ENCODE measurements around the gene RNF151. TPM values are rescaled to one million over a fixed set of nuclear protein-coding genes. Genes with fewer than 3 reads are reported as not detected.
A peak's percentile ranks its signal among the peaks of the same experiment; 100 is the strongest.

The RNF151 gene
- polyA plus RNA-seq, 1 donor from 2014 or later: not detected

- no peaks in the 10 kb centered on the region for H3K27me3 ChIP-seq (ENCODE audit: insufficient read depth, low read depth, low read length)
- peak overlapping the region; percentile 87 for H3K4me3 ChIP-seq (ENCODE audit: low read length)
- H3F3A ChIP-seq (ENCODE audit: insufficient read depth, low read length, poor library complexity, severe bottlenecking): no peaks in the 10 kb centered on the region
- no peak overlapping the region for H2AFZ ChIP-seq (ENCODE audit: low read depth, low read length)
- no peak for TF ChIP-seq RAD21 (conservative IDR thresholded peaks at IDR 0.05)
- no peak for TF ChIP-seq REST (IDR thresholded peaks at IDR 0.05; ENCODE audit: borderline replicate concordance)
- TF ChIP-seq CTCF (IDR thresholded peaks at IDR 0.05; ENCODE audit: poor library complexity, severe bottlenecking): no peak
- TF ChIP-seq POLR2AphosphoS5 (IDR thresholded peaks at IDR 0.05): no peak
- no peak for TF ChIP-seq MXI1 (conservative IDR thresholded peaks at IDR 0.05; ENCODE audit: poor library complexity, severe bottlenecking)
- TF ChIP-seq SMC3 (conservative IDR thresholded peaks at IDR 0.05; ENCODE audit: poor library complexity): no peak
- TF ChIP-seq EZH2 (IDR thresholded peaks at IDR 0.05; ENCODE audit: borderline replicate concordance, insufficient read depth, low read length, poor library complexity, severe bottlenecking): no peak
- no peak for TF ChIP-seq EP300 (conservative IDR thresholded peaks at IDR 0.05; ENCODE audit: poor library complexity, severe bottlenecking)
- no peak for TF ChIP-seq TAF1 (IDR thresholded peaks at IDR 0.05; ENCODE audit: low read depth)
- H3K27ac ChIP-seq (ENCODE audit: low read length): peak overlapping the region; percentile 19
- H3K4me2 ChIP-seq (ENCODE audit: low read length): peak overlapping the region; percentile 34
- no peaks in the 10 kb centered on the region for H3K9me3 ChIP-seq (ENCODE audit: low read length)
- H3K9me2 ChIP-seq (ENCODE audit: insufficient read depth, low read length): no peaks in the 10 kb centered on the region
- peaks cover 46% of the 10 kb centered on the region for H3K79me2 ChIP-seq (replicated peaks; ENCODE audit: insufficient read depth, low read length)
- peak overlapping the region; percentile 75 for H3K9ac ChIP-seq (ENCODE audit: low read length)
- H3K36me3 ChIP-seq (ENCODE audit: insufficient read depth, low read length): no peaks in the 10 kb centered on the region
- H4K20me1 ChIP-seq (ENCODE audit: insufficient read depth): peaks cover 5% of the 10 kb centered on the region
Observed at GRCh38 chr16:2009164-2009711, 42.6 kb downstream of the RNF151 start.

- Histone ChIP-seq H2AFZ (ENCODE audit: low read depth, low read length) (peak within 1 kb of the TSS; percentile 81), H3K9ac (ENCODE audit: low read length) (peak within 1 kb of the TSS; percentile 89), H3K4me2 (ENCODE audit: low read length) (peak within 1 kb of the TSS; percentile 100), H3K36me3 (ENCODE audit: insufficient read depth, low read length) (no peaks in the 10 kb centered on the region), H3F3A (ENCODE audit: insufficient read depth, low read length, poor library complexity, severe bottlenecking) (no peaks in the 10 kb centered on the region), H4K20me1 (ENCODE audit: insufficient read depth) (peaks cover 5% of the 10 kb centered on the region), H3K4me3 (ENCODE audit: low read length) (peak within 1 kb of the TSS; percentile 87), H3K27me3 (ENCODE audit: insufficient read depth, low read depth, low read length) (no peaks in the 10 kb centered on the region), H3K27ac (ENCODE audit: low read length) (peak within 1 kb of the TSS; percentile 87), H3K79me2 (replicated peaks; ENCODE audit: insufficient read depth, low read length) (peaks cover 46% of the 10 kb centered on the region), H3K9me2 (ENCODE audit: insufficient read depth, low read length) (no peaks in the 10 kb centered on the region), H3K9me3 (ENCODE audit: low read length) (no peaks in the 10 kb centered on the region)
- TF ChIP-seq SMC3 (conservative IDR thresholded peaks at IDR 0.05; ENCODE audit: poor library complexity): peak; percentile 20
- TF ChIP-seq RAD21 (conservative IDR thresholded peaks at IDR 0.05): no peak
- peak; percentile 34 for TF ChIP-seq CTCF (IDR thresholded peaks at IDR 0.05; ENCODE audit: poor library complexity, severe bottlenecking)
- no peak for TF ChIP-seq EZH2 (IDR thresholded peaks at IDR 0.05; ENCODE audit: borderline replicate concordance, insufficient read depth, low read length, poor library complexity, severe bottlenecking)
- TF ChIP-seq REST (IDR thresholded peaks at IDR 0.05; ENCODE audit: borderline replicate concordance): peak; percentile 33
- TF ChIP-seq TAF1 (IDR thresholded peaks at IDR 0.05; ENCODE audit: low read depth): peak; percentile 2
- peak; percentile 94 for TF ChIP-seq MXI1 (conservative IDR thresholded peaks at IDR 0.05; ENCODE audit: poor library complexity, severe bottlenecking)
- peak; percentile 85 for TF ChIP-seq POLR2AphosphoS5 (IDR thresholded peaks at IDR 0.05)
- peak; percentile 49 for TF ChIP-seq EP300 (conservative IDR thresholded peaks at IDR 0.05; ENCODE audit: poor library complexity, severe bottlenecking)
Observed at GRCh38 chr16:2009791-2010510, 43.3 kb downstream of the RNF151 start, which contains the start of gene ZNF598. Gene ZNF598 (minus strand): TSS chr16:2009821.

All from neural cell (in vitro differentiated cells).